ENCODE measurements around the gene COL4A3. TPM values are rescaled to one million over a fixed set of nuclear protein-coding genes. Genes with fewer than 3 reads are reported as not detected.

The COL4A3 gene
- total RNA-seq, 1 donor, result 1.3 TPM

DNA sequence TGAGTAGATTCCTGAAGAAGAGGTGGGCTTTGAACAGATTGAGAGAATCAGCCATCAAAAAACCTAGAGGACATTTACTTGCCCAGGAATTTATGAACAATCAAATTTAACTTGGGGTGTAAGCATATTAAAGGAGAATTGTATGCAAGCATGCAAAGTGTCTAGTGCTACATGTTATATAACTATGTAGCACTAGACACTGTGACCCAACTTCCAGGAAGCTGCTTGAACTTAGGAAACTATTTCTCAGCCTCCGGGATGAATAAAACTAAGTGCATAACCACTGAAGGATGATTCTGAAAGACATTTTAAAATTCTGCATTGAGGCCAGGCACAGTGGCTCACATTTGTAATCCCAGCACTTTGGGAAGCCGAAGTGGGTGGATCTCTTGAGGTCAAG is 173.0 kb downstream of the COL4A3 start:
- DNase-seq (ENCODE audit: low read depth), result no peak
- H3K4me3 ChIP-seq (ENCODE audit: low read depth, low read length), result no peak overlapping the region
- TF ChIP-seq, protein P1, sequence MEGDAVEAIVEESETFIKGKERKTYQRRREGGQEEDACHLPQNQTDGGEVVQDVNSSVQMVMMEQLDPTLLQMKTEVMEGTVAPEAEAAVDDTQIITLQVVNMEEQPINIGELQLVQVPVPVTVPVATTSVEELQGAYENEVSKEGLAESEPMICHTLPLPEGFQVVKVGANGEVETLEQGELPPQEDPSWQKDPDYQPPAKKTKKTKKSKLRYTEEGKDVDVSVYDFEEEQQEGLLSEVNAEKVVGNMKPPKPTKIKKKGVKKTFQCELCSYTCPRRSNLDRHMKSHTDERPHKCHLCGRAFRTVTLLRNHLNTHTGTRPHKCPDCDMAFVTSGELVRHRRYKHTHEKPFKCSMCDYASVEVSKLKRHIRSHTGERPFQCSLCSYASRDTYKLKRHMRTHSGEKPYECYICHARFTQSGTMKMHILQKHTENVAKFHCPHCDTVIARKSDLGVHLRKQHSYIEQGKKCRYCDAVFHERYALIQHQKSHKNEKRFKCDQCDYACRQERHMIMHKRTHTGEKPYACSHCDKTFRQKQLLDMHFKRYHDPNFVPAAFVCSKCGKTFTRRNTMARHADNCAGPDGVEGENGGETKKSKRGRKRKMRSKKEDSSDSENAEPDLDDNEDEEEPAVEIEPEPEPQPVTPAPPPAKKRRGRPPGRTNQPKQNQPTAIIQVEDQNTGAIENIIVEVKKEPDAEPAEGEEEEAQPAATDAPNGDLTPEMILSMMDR (IDR thresholded peaks at IDR 0.05; ENCODE audit: insufficient read depth, low read length), result no peak

DNA sequence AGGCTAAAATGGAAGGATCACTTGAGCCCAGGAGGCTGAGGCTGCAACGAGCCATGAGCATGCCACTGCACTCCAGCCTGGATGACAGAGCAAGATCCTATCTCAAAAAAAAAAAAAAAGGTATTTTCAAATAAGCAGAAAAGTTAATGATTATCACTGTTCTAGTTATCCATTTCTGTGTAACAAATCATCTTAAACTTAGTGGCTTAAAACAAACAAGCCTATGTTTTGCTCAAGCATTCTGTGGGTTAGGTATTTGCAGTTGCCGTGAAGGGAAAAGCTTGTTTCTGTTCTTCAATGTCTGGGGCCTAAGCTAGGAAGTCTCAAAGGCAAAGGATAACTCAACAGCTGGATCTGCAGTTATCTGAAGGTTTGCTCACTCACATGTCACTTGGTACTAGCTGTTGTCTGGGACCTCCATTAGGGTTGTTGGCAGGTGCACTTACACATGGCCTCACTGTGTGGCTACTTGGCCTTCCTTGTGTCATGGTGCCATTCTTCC is 174.7 kb downstream of the COL4A3 start:
- no peak for DNase-seq (ENCODE audit: low read depth)
- TF ChIP-seq, protein P1 (IDR thresholded peaks at IDR 0.05; ENCODE audit: insufficient read depth, low read length), result no peak
- no peak overlapping the region for H3K4me3 ChIP-seq (ENCODE audit: low read depth, low read length)

DNA sequence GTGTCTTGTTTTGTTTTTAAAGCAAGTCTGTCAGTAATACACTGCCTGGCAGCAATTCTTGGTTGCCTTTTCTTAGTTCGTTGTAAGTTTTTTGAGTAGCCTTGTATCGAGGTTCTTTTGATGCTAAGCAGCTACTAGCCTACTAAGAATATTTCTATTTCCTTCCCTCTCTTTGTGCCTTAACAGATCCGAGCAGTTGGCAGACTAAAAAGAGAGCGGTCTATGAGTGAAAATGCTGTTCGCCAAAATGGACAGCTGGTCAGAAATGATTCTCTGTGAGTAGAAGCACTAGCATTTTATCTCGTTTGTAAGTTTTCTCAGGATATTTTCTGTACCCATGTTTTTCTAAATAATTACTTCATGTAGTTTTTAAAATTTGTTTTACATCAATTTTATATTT is 175.7 kb downstream of the COL4A3 start:
- DNase-seq (ENCODE audit: low read depth), result no peak
- H3K4me3 ChIP-seq (ENCODE audit: low read depth, low read length), result no peak overlapping the region
- TF ChIP-seq, protein P1 (IDR thresholded peaks at IDR 0.05; ENCODE audit: insufficient read depth, low read length), result no peak

DNA sequence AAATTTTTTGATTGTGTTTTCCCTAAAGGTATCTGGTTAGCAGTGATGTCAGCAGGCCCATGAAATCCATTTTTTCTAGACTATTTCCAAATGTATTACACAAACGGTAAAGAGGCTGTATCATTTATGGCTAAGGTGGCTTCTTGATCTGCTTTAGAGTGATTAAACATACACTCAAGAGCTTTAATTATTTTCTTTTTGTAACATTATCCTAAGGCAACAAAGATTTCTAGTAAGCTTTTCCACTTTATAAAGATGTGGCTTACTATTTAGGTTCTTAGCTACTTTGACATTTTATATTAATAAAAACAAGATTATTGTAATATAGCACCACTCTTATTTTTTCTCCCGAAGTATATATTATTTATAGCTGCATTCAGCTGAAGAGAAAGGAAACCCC is 177.1 kb downstream of the COL4A3 start:
- no peak overlapping the region for H3K4me3 ChIP-seq (ENCODE audit: low read depth, low read length)
- DNase-seq (ENCODE audit: low read depth), result no peak
- TF ChIP-seq, protein P1 (IDR thresholded peaks at IDR 0.05; ENCODE audit: insufficient read depth, low read length), result no peak

DNA sequence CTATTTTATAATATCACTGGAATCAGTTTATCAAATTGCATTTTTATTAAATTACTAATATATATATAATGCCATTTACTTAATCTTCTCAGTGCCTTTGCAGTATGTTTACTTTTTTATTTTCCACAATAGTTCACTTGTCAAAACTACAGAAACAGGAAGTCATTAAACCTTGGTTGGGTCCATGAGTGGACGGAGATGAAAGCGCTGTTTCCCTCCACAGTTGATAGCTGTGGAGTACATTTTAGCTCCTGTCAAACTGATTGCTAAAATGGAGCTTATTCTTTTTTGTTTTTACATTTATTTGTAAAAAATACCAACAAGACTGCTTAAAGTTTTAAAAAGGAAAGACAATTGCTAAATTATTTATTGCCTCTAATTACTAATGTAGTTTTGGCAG is 179.8 kb downstream of the COL4A3 start:
- DNase-seq (ENCODE audit: low read depth), result no peak
- TF ChIP-seq, protein P1 (IDR thresholded peaks at IDR 0.05; ENCODE audit: insufficient read depth, low read length), result no peak
- H3K4me3 ChIP-seq (ENCODE audit: low read depth, low read length), result no peak overlapping the region

DNA sequence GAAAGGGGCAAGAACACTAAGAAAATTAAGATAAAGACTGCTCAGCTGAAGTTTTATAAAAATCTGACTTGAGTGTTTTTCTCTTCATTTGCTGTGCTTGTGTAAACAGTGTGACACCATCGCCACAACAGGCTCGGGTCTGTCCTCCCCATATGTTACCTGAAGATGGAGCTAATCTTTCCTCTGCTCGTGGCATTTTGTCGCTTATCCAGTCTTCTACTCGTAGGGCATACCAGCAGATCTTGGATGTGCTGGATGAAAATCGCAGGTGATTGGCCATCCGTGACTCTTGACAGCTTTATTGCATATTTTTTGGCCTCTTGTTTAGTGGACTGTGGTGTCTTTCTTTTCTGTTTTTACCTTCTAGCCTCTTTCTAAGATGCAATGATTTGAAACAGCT is 182.7 kb downstream of the COL4A3 start:
- no peak for DNase-seq (ENCODE audit: low read depth)
- no peak overlapping the region for H3K4me3 ChIP-seq (ENCODE audit: low read depth, low read length)
- TF ChIP-seq, protein P1 (IDR thresholded peaks at IDR 0.05; ENCODE audit: insufficient read depth, low read length), result no peak

DNA sequence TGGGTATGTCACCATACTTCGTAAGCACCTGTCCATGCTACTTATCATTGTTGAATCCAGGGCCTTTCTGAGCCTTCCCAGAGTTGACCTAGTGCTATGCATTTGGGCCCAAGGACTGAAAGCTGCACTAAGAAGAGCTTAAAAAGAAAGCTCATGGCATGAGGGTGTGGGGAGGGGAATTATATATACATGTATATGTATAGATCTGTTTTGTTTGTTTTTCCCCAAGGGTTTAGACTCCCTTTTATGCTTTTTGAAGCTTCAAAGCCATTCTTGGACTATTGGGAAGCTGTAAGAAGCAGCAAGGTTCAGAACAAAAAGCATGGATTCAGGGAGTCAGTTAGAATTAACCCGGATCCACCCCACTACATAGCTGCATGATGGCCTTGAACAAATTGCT is 183.9 kb downstream of the COL4A3 start:
- TF ChIP-seq, protein P1 (IDR thresholded peaks at IDR 0.05; ENCODE audit: insufficient read depth, low read length), result no peak
- DNase-seq (ENCODE audit: low read depth), result no peak
- H3K4me3 ChIP-seq (ENCODE audit: low read depth, low read length), result no peak overlapping the region
